GM21447 (cell line): Measurements from ENCODE around the gene GOLGA8B.
"Not testable (repeated sequence)": the region's sequence is repeated elsewhere in the genome, so short reads cannot be mapped to it uniquely, and the experiment has no call there.

Experiments used
- ATAC-seq: cut with Tn5 transposase; IDR thresholded peaks from one replicate; pipeline ENCODE4 v1.9.1; 2021; ENCODE audit not compliant: unreplicated experiment

The GOLGA8B gene

DNA sequence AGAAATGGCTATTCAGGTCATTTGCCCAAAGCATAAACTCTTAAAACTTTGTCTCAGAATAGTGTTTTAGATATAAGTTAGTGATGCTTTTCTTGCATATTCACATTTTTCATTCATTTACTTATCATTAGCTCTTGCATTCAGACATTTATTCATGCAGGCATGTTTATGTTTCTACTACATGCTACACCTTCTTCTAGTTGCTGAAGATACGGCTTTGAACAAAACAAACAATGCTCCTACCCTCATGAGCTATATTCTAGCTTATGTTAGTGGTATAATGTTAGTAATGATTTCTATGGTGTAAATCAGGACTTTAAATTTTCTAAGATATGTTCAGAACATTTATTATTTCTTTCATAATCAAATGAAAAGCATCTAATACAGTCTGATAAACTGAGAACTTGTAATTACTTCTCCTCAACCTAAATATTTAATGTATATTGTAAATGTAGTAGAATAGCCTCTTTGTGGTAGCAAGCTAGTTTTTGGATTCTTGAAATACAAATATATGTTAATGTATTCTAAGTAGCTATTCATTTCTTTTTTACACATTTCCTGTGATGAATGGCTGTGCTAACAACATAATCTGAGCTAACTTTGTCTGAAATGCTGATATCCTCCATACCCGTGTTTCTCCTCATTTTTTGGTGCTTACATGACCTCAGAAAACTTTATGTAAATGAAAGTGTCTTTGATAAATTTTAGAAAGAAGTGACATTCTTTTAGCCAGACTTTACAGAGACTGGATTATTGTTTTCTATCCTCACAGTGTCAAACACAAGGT, 15.5 kb upstream of the GOLGA8B start:
- ATAC-seq = no peak

DNA sequence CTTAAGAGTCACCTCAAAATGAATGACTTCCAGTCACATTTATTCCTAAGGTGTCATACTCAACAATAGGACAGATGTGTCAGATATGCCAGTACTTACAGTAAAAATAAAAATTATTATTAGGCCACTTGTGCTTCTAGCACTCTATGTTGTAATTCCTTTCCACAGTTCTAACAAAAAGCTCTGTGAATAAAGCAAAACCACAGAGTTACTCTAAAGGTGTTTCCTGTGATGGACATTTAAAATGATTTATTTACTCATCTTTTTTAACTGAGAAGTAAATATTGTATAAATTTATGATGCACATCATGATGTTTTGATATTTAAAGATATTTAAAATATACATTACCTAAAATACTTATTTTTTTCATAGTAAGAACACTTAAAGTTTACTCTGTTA, 13.9 kb upstream of the GOLGA8B start:
- no peak for ATAC-seq

GRCh38 chr15:34594361-34594760, 10.9 kb upstream of the GOLGA8B start:
- no peak for ATAC-seq

DNA sequence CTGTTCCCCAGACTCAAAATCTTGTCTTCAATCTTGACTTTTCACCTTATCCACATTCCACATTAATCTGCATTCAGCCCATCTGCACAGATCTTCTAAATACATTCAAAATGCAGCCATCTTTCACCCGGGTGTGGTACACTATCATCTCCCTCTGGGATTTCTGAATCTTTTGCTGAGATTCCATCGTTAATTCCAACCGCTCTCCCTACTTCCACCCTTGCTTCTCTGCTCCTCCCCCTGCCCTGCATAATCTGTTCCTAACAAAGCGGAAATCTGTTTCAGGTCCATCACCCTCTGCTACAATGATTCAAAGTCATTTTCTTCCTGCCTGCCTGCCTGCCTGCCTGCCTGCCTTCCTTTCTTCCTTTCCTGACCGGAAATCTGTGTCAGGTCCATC, 7.9 kb upstream of the GOLGA8B start:
- no peak for ATAC-seq

- ATAC-seq = peak; percentile 46
Measured at GRCh38 chr15:34588046-34588674, 4.7 kb upstream of the GOLGA8B start.

DNA sequence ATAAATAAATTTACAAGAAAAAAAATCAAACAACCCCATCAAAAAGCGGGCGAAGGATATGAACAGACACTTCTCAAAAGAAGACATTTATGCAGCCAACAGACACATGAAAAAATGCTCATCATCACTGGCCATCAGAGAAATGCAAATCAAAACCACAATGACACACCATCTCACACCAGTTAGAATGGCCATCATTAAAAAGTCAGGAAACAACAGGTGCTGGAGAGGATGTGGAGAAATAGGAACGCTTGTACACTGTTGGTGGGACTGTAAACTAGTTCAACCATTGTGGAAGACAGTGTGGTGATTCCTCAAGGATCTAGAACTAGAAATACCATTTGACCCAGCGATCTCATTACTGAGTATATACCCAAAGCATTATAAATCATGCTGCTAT, 2.5 kb upstream of the GOLGA8B start:
- not testable (repeated sequence) for ATAC-seq

- no peak for ATAC-seq
Measured at GRCh38 chr15:34584996-34585395, 1.5 kb upstream of the GOLGA8B start.

DNA sequence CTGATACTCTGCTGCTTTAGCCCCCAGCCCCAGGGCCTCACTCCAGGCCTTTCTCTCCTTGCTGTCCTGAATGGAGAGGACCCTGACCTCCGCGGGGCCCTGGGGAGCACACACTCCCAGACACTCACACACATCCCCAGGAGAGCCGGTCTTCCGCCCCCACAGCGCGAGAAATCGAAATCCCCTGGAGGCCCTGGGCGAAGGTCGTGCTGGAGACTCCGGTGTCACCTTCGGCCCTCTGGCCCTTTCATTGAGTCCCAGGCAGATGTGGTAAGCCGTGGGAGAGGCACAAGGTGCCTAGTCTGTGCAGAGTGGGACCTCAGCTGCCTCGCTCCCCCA, 848 bp upstream of the GOLGA8B start:
- ATAC-seq = no peak

DNA sequence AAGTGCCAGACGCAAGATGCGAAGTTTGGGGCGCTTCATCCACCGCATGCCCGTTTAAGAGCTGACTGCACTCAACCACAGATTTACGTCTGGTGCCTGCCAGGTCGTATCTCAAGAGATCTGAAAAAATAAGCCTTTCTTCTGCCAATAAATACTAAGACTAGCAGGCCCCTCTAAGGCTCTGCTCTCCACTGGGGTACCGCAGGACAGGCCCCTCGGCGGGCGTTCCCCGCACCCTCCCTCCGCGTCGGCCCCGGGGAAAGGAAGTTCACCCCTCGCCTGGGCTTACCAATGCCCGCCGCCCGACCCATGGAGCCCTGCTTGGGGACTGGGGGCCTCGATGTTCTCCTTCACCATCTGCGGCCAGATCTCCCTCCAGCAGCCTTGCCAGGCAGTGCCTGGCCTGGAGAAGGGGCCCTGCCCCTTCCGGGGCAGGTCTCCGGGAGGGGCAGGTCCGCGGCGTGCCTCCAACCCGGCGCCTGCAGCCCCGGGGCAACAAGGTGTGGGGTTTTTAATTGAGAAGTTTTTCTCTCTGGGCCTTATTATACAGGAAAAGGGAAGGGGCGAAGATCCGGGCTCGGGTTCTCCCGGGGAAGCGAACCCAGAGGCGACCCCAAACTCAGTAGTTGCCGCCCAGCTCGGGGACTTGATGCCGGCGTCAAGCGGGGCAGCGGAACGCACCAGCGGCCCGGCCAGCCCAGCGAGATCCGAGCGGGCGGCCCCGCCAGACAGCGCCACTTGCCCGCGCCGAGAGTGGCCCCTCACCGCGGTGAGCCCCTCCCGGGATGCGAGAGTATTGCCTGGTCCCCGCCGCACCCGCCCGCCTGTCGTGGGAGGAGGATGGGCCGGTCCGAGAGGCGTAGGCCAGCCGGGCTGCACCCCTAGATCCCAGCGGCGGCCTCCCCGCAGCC, 735 bp downstream of the GOLGA8B start:
- peak; percentile 59 for ATAC-seq

- not testable (repeated sequence) for ATAC-seq
Measured at GRCh38 chr15:34581687-34582460, 1.6 kb downstream of the GOLGA8B start.

DNA sequence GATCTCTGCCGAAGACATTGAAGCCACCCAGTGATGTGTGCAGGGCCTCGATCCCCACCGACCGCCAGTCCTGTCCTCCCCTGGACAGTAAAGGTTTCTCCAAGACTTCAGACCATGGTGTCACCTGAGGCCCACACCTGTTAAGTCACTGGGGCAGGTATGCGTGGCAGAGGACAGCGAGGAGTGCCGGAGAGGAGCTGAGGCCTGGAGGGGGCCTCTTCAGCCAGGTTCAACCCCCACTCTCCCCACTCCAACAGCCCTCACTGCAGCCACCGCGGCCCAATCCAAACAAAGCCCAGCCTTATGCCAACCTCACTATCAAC, 2.4 kb downstream of the GOLGA8B start:
- no peak for ATAC-seq

- ATAC-seq = not testable (repeated sequence)
Measured at GRCh38 chr15:34580251-34581042, 3.0 kb downstream of the GOLGA8B start.

- no peak for ATAC-seq
Measured at GRCh38 chr15:34578283-34578674, 5.2 kb downstream of the GOLGA8B start.

DNA sequence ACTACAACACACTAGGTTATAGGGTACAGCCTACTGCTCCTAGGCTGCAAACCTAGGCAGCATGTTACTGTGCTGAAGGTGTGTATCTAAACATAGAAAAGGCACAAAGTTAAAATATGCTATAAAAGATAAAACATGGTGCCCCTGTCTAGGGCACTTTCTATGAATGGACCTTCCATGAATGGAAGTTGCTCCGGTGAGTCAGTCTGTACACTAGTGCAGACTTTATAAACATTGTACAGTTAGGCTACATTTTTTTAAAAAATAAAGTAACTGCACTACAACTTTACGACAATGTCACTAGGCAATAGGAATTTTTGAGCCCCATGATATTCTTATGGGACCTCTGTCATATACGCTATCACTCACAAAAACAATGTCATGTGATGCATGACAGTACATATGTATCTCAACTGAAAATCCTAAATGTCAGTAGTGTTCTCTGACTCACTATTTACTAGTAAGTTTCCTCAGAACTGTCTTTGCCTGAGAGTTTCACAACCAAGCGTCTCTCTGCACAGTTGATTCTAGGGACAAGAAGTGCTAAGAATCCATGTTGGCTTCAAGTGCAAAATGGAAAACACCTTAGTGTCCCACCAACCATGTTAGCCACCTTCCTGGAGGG, 5.7 kb downstream of the GOLGA8B start:
- not testable (repeated sequence) for ATAC-seq

- ATAC-seq = not testable (repeated sequence)
Measured at GRCh38 chr15:34575035-34575434, 8.4 kb downstream of the GOLGA8B start.

DNA sequence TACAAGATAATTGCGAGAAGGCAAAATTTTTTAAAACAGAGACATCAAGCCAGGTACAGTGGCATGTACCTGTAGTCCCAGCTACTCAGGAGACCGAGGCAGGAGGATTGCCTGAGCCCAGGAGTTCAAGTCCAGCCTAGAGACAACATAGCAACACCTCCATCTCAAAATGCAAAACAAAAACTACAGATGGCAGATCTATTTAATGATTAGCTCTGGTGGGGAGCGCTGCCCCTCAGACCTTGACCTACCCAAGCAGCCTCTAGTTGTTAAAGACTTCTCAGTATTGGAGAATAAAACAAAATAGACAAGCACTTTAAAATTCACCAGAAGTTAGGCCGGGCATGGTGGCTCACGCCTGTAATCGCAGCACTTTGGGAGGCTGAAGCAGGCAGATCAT, 10.5 kb downstream of the GOLGA8B start:
- ATAC-seq = not testable (repeated sequence)

GRCh38 chr15:34572019-34572641, 11.3 kb downstream of the GOLGA8B start:
- not testable (repeated sequence) for ATAC-seq

- ATAC-seq = not testable (repeated sequence)
Measured at GRCh38 chr15:34569670-34570396, 13.6 kb downstream of the GOLGA8B start.

DNA sequence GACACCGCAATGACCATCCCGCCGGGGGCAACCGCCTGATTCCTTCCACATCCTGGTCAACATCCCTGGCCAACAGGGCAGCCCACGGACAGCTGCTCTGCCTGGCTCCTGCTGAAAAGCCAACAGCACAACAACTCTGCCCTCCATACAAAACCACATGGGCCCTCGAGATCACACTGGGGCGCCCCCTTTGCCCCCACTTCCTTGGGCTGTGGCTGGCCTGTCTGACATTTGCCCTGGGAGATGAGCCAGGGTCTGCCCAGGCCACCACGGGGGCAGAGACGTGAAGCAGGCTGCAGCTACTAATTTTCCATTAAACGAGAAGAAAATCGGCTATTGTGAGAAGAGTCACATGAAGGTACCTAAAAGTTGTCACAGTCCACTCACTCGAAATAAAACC, 16.3 kb downstream of the GOLGA8B start:
- not testable (repeated sequence) for ATAC-seq
